H1 (cell line): ENCODE results near the gene RFX2. TPM values are rescaled to one million over a fixed set of nuclear protein-coding genes. Genes with fewer than 3 reads are reported as not detected.

Experiments used
- ASH2L ChIP-seq: fragments of 200-600, 300-600 bp; sonication (generic); IDR thresholded peaks from one replicate; pipeline ENCODE4 v1.7.1; 2017; ENCODE audit warnings: low read length
- ATF2 ChIP-seq: IDR thresholded peaks from 2 replicates; pipeline ENCODE4 v1.6.1; 2012; ENCODE audit warnings: low read length, inconsistent platforms
- BACH1 ChIP-seq: IDR thresholded peaks from 2 replicates; pipeline ENCODE4 v1.6.1; 2012; ENCODE audit warnings: low read length, improper control_type of control experiment
- CHD7 ChIP-seq: fragments of 300-600 bp; sonication (generic); IDR thresholded peaks from 2 replicates; pipeline ENCODE4 v1.7.1; 2012; ENCODE audit warnings: low read length, moderate library complexity, mild to moderate bottlenecking, inconsistent platforms; ENCODE audit not compliant: insufficient replicate concordance
- EZH2 ChIP-seq: fragments of 200-600 bp; sonication (generic); IDR thresholded peaks from 2 replicates; pipeline ENCODE4 v1.7.1; 2012; ENCODE audit warnings: low read depth, mild to moderate bottlenecking, moderate library complexity, low read length, inconsistent platforms; ENCODE audit not compliant: severe bottlenecking
- SP1 ChIP-seq: IDR thresholded peaks from 2 replicates; pipeline ENCODE4 v1.6.1; 2011; ENCODE audit warnings: low read depth, low read length
- USF2 ChIP-seq: IDR thresholded peaks from 2 replicates; pipeline ENCODE4 v1.6.1; 2011; ENCODE audit warnings: low read length, improper control_type of control experiment
- polyA plus RNA-seq, 7 experiments: library from polyadenylated mRNA; depleted of rRNA in 3 of 7; stranded (reverse) in 5 of 7; unstranded in 2 of 7; fragments of >200 nt in 5 of 7; fragments of 200-250 nt in 2 of 7; gene quantifications; 1 replicate in 5 of 7; 2 replicates in 1 of 7; 4 replicates in 1 of 7; pipeline versions ENCODE4 v1.2.1 to v1.2.3, GENCODE V29; 2011 to 2013; ENCODE audit warnings: missing spikeins in 2 of 7, mixed read lengths in 2 of 7
- total RNA-seq: library from RNA; stranded (reverse); fragmentation: NEBNext Ultra II Directional; extraction: Animal tissue kit (Norgen Biotek cat#: 25700); gene quantifications from 2 replicates; pipeline ENCODE4 v1.2.1, GENCODE V29; 2021

The RFX2 gene
- total and polyA plus RNA-seq, 2 of the 8 experiments (the other 6 are each of a cell fraction or from before 2014, with no cell fraction given): 4.8 to 5.3 TPM

- no peak for TF ChIP-seq CHD7
- TF ChIP-seq USF2: no peak
- no peak for TF ChIP-seq EZH2
- no peak for TF ChIP-seq ATF2
- peak; percentile 43 for TF ChIP-seq ASH2L
- TF ChIP-seq SP1: no peak
- 0 out of 2 replicates have a peak, but pooled peaks have one; percentile 11 for TF ChIP-seq BACH1
These were observed 123.1 kb downstream of the RFX2 start (continued) for GRCh38 chr19:5987077-5987818.
